Stimulated activated CD8-positive, alpha-beta memory T cell treated with anti-CD3 and anti-CD28 coated beads, Interleukin-4, amount 100 ng/mL, for 4 hours (primary cell): ENCODE data around the gene PRKCB.

ENCODE experiments used
- DNase-seq, 2 donors: peaks; one replicate each; pipeline ENCODE4 v3.0.0-alpha.2; 2020; ENCODE audit warnings: low read depth in 2 of 2, low spot score in 1 of 2

Gene PRKCB

GRCh38 chr16:23836078-23836403 lies 258 bp downstream of the PRKCB start:
- no peak for DNase-seq

- DNase-seq = peak; percentile 25 to 41
Measured at GRCh38 chr16:23836404-23837311, 875 bp downstream of the PRKCB start.

GRCh38 chr16:23837553-23838308 lies 1.9 kb downstream of the PRKCB start:
- DNase-seq = no peak

GRCh38 chr16:23838485-23839142 lies 2.8 kb downstream of the PRKCB start:
- no peak for DNase-seq

GRCh38 chr16:23840310-23840709 lies 4.5 kb downstream of the PRKCB start:
- no peak for DNase-seq

- DNase-seq = no peak
Measured at GRCh38 chr16:23842137-23842600, 6.4 kb downstream of the PRKCB start.

- DNase-seq = no peak
Measured at GRCh38 chr16:23843143-23843542, 7.4 kb downstream of the PRKCB start.

- no peak for DNase-seq
Measured at GRCh38 chr16:23847251-23847650, 11.5 kb downstream of the PRKCB start.

- peak in 1 of 2 donors; percentile 43 for DNase-seq
Measured at GRCh38 chr16:23847948-23848347, 12.2 kb downstream of the PRKCB start.

- DNase-seq = no peak
Measured at GRCh38 chr16:23848958-23849357, 13.2 kb downstream of the PRKCB start.

GRCh38 chr16:23852794-23853562 lies 17.2 kb downstream of the PRKCB start:
- no peak for DNase-seq

GRCh38 chr16:23855010-23855409 lies 19.2 kb downstream of the PRKCB start:
- no peak for DNase-seq

- DNase-seq = no peak
Measured at GRCh38 chr16:23856251-23856709, 20.5 kb downstream of the PRKCB start.

- DNase-seq = no peak
Measured at GRCh38 chr16:23857256-23857880, 21.6 kb downstream of the PRKCB start.

- no peak for DNase-seq
Measured at GRCh38 chr16:23857881-23858269, 22.1 kb downstream of the PRKCB start.

GRCh38 chr16:23858542-23858941 lies 22.8 kb downstream of the PRKCB start:
- no peak for DNase-seq

- DNase-seq = no peak
Measured at GRCh38 chr16:23859713-23860269, 24.0 kb downstream of the PRKCB start.

GRCh38 chr16:23861874-23862273 lies 26.1 kb downstream of the PRKCB start:
- DNase-seq = no peak

- no peak for DNase-seq
Measured at GRCh38 chr16:23862556-23862955, 26.8 kb downstream of the PRKCB start.
